GM21529 (cell line): ENCODE data around the gene PRRC2B.
A peak's percentile ranks its signal among the peaks of the same experiment; 100 is the strongest.

Source experiments
- ATAC-seq: cut with Tn5 transposase; IDR thresholded peaks from one replicate; pipeline ENCODE4 v1.9.1; 2021; ENCODE audit not compliant: unreplicated experiment

PRRC2B gene

GRCh38 chr9:131482343-131483006 is 88.6 kb downstream of the PRRC2B start:
- no peak for ATAC-seq

GRCh38 chr9:131483319-131484050 is 89.6 kb downstream of the PRRC2B start:
- ATAC-seq, result no peak

- no peak for ATAC-seq
These were observed 90.2 kb downstream of the PRRC2B start for GRCh38 chr9:131484051-131484445.

GRCh38 chr9:131484560-131485185 is 90.8 kb downstream of the PRRC2B start:
- no peak for ATAC-seq

- no peak for ATAC-seq
These were observed 91.3 kb downstream of the PRRC2B start for GRCh38 chr9:131485206-131485605.

- no peak for ATAC-seq
These were observed 92.0 kb downstream of the PRRC2B start for GRCh38 chr9:131485728-131486422.

GRCh38 chr9:131487001-131487400 is 93.1 kb downstream of the PRRC2B start:
- no peak for ATAC-seq

- ATAC-seq, result no peak
These were observed 93.7 kb downstream of the PRRC2B start for GRCh38 chr9:131487621-131488031.

- ATAC-seq, result no peak
These were observed 96.6 kb downstream of the PRRC2B start for GRCh38 chr9:131490514-131490913.

GRCh38 chr9:131491001-131491710 is 97.3 kb downstream of the PRRC2B start:
- no peak for ATAC-seq

GRCh38 chr9:131492070-131492469 is 98.2 kb downstream of the PRRC2B start:
- no peak for ATAC-seq

- no peak for ATAC-seq
These were observed 100.5 kb downstream of the PRRC2B start for GRCh38 chr9:131494296-131494870.

GRCh38 chr9:131495785-131496184 is 101.9 kb downstream of the PRRC2B start:
- ATAC-seq, result no peak

GRCh38 chr9:131496844-131497405 is 103.0 kb downstream of the PRRC2B start:
- no peak for ATAC-seq

GRCh38 chr9:131499254-131499767 is 105.4 kb downstream of the PRRC2B start:
- no peak for ATAC-seq

- no peak for ATAC-seq
These were observed 106.5 kb downstream of the PRRC2B start for GRCh38 chr9:131500377-131500776.

- ATAC-seq, result no peak
These were observed 107.2 kb downstream of the PRRC2B start for GRCh38 chr9:131500939-131501541.

- ATAC-seq, result peak; percentile 79
These were observed 109.1 kb downstream of the PRRC2B start, which contains the start of gene POMT1 for GRCh38 chr9:131502781-131503625. Gene POMT1, plus strand, starts transcription at chr9:131502918. Its CDS starts 1,301 bp downstream, at chr9:131504219.
